ENCODE results near the gene NUDT8. TPM values are rescaled to one million over a fixed set of nuclear protein-coding genes. Genes with fewer than 3 reads are reported as not detected.
A peak's percentile ranks its signal among the peaks of the same experiment; 100 is the strongest.

NUDT8 gene
- polyA plus RNA-seq, 1 donor (not counting 4 experiments of a cell fraction or from before 2014, with no cell fraction given): 1.1 TPM

GRCh38 chr11:67614730-67615714 lies 14.7 kb downstream of the NUDT8 start:
- Histone ChIP-seq H3K9me1 (ENCODE audit: control insufficient read depth, extremely low read depth, insufficient read depth, low read length) (no peaks in the 10 kb centered on the region), H2AFZ (ENCODE audit: control insufficient read depth, low read length) (peak overlapping the region; percentile 89), H3K79me2 (ENCODE audit: control insufficient read depth, insufficient read depth, low read length) (no peaks in the 10 kb centered on the region), H3K36me3 (ENCODE audit: control insufficient read depth in 2 of 2, extremely low read depth in 1 of 2, insufficient read depth in 2 of 2, low read length in 2 of 2) (peaks cover 11 to 20% of the 10 kb centered on the region in 2 experiments), H4K20me1 (ENCODE audit: control insufficient read depth, extremely low read depth, insufficient read depth, low read length) (no peaks in the 10 kb centered on the region), H3K4me2 (ENCODE audit: control insufficient read depth, extremely low read depth, insufficient read depth, low read depth, low read length) (peak overlapping the region; percentile 83), H3K4me3 (ENCODE audit: control insufficient read depth in 2 of 3, extremely low read depth in 1 of 3, insufficient read depth in 2 of 3, low read depth in 1 of 3, low read length in 3 of 3) (peak overlapping the region in 1 of 3 experiments; percentile 50), H3K4me1 (ENCODE audit: control insufficient read depth, extremely low read depth, insufficient read depth, low read length) (peaks cover 13% of the 10 kb centered on the region), H3K27me3 (ENCODE audit: control insufficient read depth, extremely low read depth, insufficient read depth, low read length) (peaks cover 10% of the 10 kb centered on the region), H3K9ac (ENCODE audit: control insufficient read depth, extremely low read depth, insufficient read depth, low read length) (peak overlapping the region; percentile 81), H3K27ac (ENCODE audit: control insufficient read depth, insufficient read depth, low read length) (peak overlapping the region; percentile 84), H3K9me3 (ENCODE audit: control insufficient read depth, low read depth, low read length) (no peaks in the 10 kb centered on the region)
- TF ChIP-seq CTCF (optimal IDR thresholded peaks at IDR 0.05 in 1 of 3, IDR thresholded peaks at IDR 0.05 in 1 of 3, conservative IDR thresholded peaks at IDR 0.05 in 1 of 3; ENCODE audit: extremely low read depth in 1 of 3, insufficient read depth in 2 of 3, low read length in 3 of 3) (peak; percentile 59 to 83 (median 79)), EZH2 (IDR thresholded peaks at IDR 0.05; ENCODE audit: low read length) (no peak)
- DNase-seq (ENCODE audit: low read depth, low spot score) (no peak), FAIRE-seq (no peak)
- dilution Hi-C loops (cut with MboI; ENCODE audit: extremely low pct_ligation_motif_present, low sequenced_read_pairs): no loop called here

- H3K36me3 ChIP-seq (ENCODE audit: control insufficient read depth in 2 of 2, extremely low read depth in 1 of 2, insufficient read depth in 2 of 2, low read length in 2 of 2): peaks cover 18 to 24% of the 10 kb centered on the region in 2 experiments
- no peaks in the 10 kb centered on the region for H4K20me1 ChIP-seq (ENCODE audit: control insufficient read depth, extremely low read depth, insufficient read depth, low read length)
- H3K9ac ChIP-seq (ENCODE audit: control insufficient read depth, extremely low read depth, insufficient read depth, low read length): peak overlapping the region; percentile 81
- H3K9me1 ChIP-seq (ENCODE audit: control insufficient read depth, extremely low read depth, insufficient read depth, low read length): no peaks in the 10 kb centered on the region
- H3K4me2 ChIP-seq (ENCODE audit: control insufficient read depth, extremely low read depth, insufficient read depth, low read depth, low read length): peak overlapping the region; percentile 83
- peak overlapping the region; percentile 89 for H2AFZ ChIP-seq (ENCODE audit: control insufficient read depth, low read length)
- TF ChIP-seq EZH2 (IDR thresholded peaks at IDR 0.05; ENCODE audit: low read length) (no peak), CTCF (optimal IDR thresholded peaks at IDR 0.05 in 1 of 3, IDR thresholded peaks at IDR 0.05 in 1 of 3, conservative IDR thresholded peaks at IDR 0.05 in 1 of 3; ENCODE audit: extremely low read depth in 1 of 3, insufficient read depth in 2 of 3, low read length in 3 of 3) (peak; percentile 40 to 76 (median 49))
- H3K27ac ChIP-seq (ENCODE audit: control insufficient read depth, insufficient read depth, low read length): peak overlapping the region; percentile 84
- H3K79me2 ChIP-seq (ENCODE audit: control insufficient read depth, insufficient read depth, low read length): no peaks in the 10 kb centered on the region
- no peaks in the 10 kb centered on the region for H3K9me3 ChIP-seq (ENCODE audit: control insufficient read depth, low read depth, low read length)
- H3K4me1 ChIP-seq (ENCODE audit: control insufficient read depth, extremely low read depth, insufficient read depth, low read length): peaks cover 13% of the 10 kb centered on the region
- peaks cover 10% of the 10 kb centered on the region for H3K27me3 ChIP-seq (ENCODE audit: control insufficient read depth, extremely low read depth, insufficient read depth, low read length)
- peak; percentile 43 for FAIRE-seq
- H3K4me3 ChIP-seq (ENCODE audit: control insufficient read depth in 2 of 3, extremely low read depth in 1 of 3, insufficient read depth in 2 of 3, low read depth in 1 of 3, low read length in 3 of 3): peak overlapping the region; percentile 21 to 50 (median 38)
- no peak for DNase-seq (ENCODE audit: low read depth, low spot score)
- dilution Hi-C loops (cut with MboI; ENCODE audit: extremely low pct_ligation_motif_present, low sequenced_read_pairs): no loop called here
Observed at GRCh38 chr11:67613960-67614715, 15.6 kb downstream of the NUDT8 start.
